Liver (tissue), 3 donors: Measurements from ENCODE around the gene PDE6B.

ENCODE experiments used
- RAD21 ChIP-seq, 2 donors: IDR thresholded peaks; 2 replicates each; pipeline ENCODE4 v1.6.1; 2016; ENCODE audit warnings: antibody characterized with exemption in 2 of 2, mild to moderate bottlenecking in 2 of 2
- RXRA ChIP-seq, 2 donors: IDR thresholded peaks; 2 replicates each; pipeline ENCODE4 v1.6.1; 2017 to 2018; ENCODE audit warnings: antibody characterized with exemption in 2 of 2, mild to moderate bottlenecking in 1 of 2
- SP1 ChIP-seq: IDR thresholded peaks from 2 replicates; pipeline ENCODE4 v1.6.1; 2018; ENCODE audit warnings: antibody characterized with exemption, mild to moderate bottlenecking
- TAF1 ChIP-seq: conservative IDR thresholded peaks from 2 replicates; pipeline ENCODE4 v1.6.1; 2016; ENCODE audit warnings: antibody characterized with exemption, mild to moderate bottlenecking
- YY1 ChIP-seq: IDR thresholded peaks from 2 replicates; pipeline ENCODE4 v1.6.1; 2016; ENCODE audit warnings: antibody characterized with exemption, mild to moderate bottlenecking
- TF ChIP-seq, protein P1 (sequence below): IDR thresholded peaks from 2 replicates; pipeline ENCODE4 v1.6.1; 2016; ENCODE audit warnings: antibody characterized with exemption
- TF ChIP-seq, protein P2 (sequence below): fragments of 150-350 bp; IDR thresholded peaks from 2 replicates; pipeline ENCODE4 v1.5.1; 2017; ENCODE audit warnings: improper control_type of control experiment, low read depth, low read length; ENCODE audit not compliant: missing input control
- TF ChIP-seq, protein P3 (sequence below): IDR thresholded peaks from 2 replicates; pipeline ENCODE4 v1.6.1; 2016; ENCODE audit warnings: antibody characterized with exemption
- donor health status: healthy.
- donor health status: healthy.

DNA sequence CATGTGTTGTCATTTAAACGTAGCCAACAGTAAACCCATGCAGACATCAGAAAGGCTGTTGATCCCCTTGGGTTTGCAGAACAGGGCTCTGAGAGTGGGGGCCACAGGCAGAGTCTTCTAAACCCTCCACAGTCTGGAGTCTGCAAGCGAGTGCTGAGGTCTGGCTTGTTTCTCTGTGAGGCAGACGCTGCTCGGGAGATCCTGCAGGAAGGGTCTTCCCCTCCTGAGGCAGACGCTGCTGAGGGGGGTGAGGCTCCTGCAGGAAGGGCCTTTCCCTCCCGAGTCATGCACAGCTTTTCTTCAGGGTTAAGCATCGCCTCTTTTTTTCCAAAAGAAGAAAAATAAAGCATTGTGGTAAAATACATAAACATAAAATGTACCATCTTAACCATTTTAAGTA, 17.1 kb upstream of the PDE6B start:
- TF ChIP-seq RXRA (IDR thresholded peaks at IDR 0.05) = no peak
- TF ChIP-seq, protein P1, sequence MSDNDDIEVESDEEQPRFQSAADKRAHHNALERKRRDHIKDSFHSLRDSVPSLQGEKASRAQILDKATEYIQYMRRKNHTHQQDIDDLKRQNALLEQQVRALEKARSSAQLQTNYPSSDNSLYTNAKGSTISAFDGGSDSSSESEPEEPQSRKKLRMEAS = no peak
- TF ChIP-seq, protein P2, sequence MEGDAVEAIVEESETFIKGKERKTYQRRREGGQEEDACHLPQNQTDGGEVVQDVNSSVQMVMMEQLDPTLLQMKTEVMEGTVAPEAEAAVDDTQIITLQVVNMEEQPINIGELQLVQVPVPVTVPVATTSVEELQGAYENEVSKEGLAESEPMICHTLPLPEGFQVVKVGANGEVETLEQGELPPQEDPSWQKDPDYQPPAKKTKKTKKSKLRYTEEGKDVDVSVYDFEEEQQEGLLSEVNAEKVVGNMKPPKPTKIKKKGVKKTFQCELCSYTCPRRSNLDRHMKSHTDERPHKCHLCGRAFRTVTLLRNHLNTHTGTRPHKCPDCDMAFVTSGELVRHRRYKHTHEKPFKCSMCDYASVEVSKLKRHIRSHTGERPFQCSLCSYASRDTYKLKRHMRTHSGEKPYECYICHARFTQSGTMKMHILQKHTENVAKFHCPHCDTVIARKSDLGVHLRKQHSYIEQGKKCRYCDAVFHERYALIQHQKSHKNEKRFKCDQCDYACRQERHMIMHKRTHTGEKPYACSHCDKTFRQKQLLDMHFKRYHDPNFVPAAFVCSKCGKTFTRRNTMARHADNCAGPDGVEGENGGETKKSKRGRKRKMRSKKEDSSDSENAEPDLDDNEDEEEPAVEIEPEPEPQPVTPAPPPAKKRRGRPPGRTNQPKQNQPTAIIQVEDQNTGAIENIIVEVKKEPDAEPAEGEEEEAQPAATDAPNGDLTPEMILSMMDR = no peak
- TF ChIP-seq RAD21 (IDR thresholded peaks at IDR 0.05) = no peak
- TF ChIP-seq, protein P3, sequence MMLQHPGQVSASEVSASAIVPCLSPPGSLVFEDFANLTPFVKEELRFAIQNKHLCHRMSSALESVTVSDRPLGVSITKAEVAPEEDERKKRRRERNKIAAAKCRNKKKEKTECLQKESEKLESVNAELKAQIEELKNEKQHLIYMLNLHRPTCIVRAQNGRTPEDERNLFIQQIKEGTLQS = no peak
- no peak for TF ChIP-seq YY1
- TF ChIP-seq SP1 = no peak
- no peak for TF ChIP-seq TAF1
